ENCODE measurements around the gene BCAT1.
"Not testable (repeated sequence)": the region's sequence is repeated elsewhere in the genome, so short reads cannot be mapped to it uniquely, and the experiment has no call there.

The BCAT1 gene

GRCh38 chr12:24853588-24853987, 95.3 kb downstream of the BCAT1 start:
- Mint-ChIP-seq H3K36me3 (ENCODE audit: low read depth) (peaks cover 45% of the 10 kb centered on the region), H3K27me3 (ENCODE audit: low read depth) (no peaks in the 10 kb centered on the region), H3K27ac (no peak overlapping the region), H3K4me1 (no peaks in the 10 kb centered on the region), H3K9me3 (peaks cover 11% of the 10 kb centered on the region), H3K4me3 (no peak overlapping the region)
- no peak for TF ChIP-seq CTCF (IDR thresholded peaks at IDR 0.05; ENCODE audit: unreplicated experiment in 3 of 3)

GRCh38 chr12:24853094-24853493, 95.8 kb downstream of the BCAT1 start:
- H3K36me3 Mint-ChIP-seq (ENCODE audit: low read depth), result peaks cover 40% of the 10 kb centered on the region
- H3K27me3 Mint-ChIP-seq (ENCODE audit: low read depth), result no peaks in the 10 kb centered on the region
- no peak overlapping the region for H3K4me3 Mint-ChIP-seq
- H3K9me3 Mint-ChIP-seq, result peaks cover 9% of the 10 kb centered on the region
- no peaks in the 10 kb centered on the region for H3K4me1 Mint-ChIP-seq
- no peak overlapping the region for H3K27ac Mint-ChIP-seq
- no peak for TF ChIP-seq CTCF (IDR thresholded peaks at IDR 0.05; ENCODE audit: unreplicated experiment in 3 of 3)

GRCh38 chr12:24852420-24852819, 96.5 kb downstream of the BCAT1 start:
- Mint-ChIP-seq H3K9me3 (peaks cover 4% of the 10 kb centered on the region), H3K4me3 (no peak overlapping the region), H3K27ac (no peak overlapping the region), H3K36me3 (ENCODE audit: low read depth) (peaks cover 35% of the 10 kb centered on the region), H3K4me1 (no peaks in the 10 kb centered on the region), H3K27me3 (ENCODE audit: low read depth) (no peaks in the 10 kb centered on the region)
- TF ChIP-seq CTCF (IDR thresholded peaks at IDR 0.05; ENCODE audit: unreplicated experiment in 3 of 3), result peak; percentile 30 to 58 (median 48)

GRCh38 chr12:24851883-24852282, 97.0 kb downstream of the BCAT1 start:
- H3K4me3 Mint-ChIP-seq, result not testable (repeated sequence)

DNA sequence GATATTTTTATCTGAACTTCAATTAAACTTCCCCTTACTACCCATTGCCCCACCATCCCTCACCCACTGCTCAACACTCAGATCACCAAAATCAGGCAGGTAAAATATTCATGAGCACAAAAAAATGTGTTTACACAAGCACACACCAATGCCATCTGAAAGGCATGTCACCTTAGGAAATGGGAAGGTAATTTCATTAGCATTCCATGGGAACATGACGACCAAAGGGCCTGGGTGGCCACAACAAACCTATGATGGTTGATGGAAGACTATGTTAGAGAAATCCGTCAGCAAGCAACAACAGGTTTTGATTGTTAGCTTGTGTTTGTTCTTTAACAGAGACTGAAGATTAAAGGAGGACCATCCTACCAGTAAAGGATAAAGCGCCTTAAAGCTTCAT, 97.6 kb downstream of the BCAT1 start:
- Mint-ChIP-seq H3K4me1 (no peaks in the 10 kb centered on the region), H3K9me3 (no peaks in the 10 kb centered on the region), H3K27ac (no peak overlapping the region), H3K36me3 (ENCODE audit: low read depth) (peaks cover 30% of the 10 kb centered on the region), H3K27me3 (ENCODE audit: low read depth) (no peaks in the 10 kb centered on the region), H3K4me3 (no peak overlapping the region)
- no peak for TF ChIP-seq CTCF (IDR thresholded peaks at IDR 0.05; ENCODE audit: unreplicated experiment in 3 of 3)

More at GRCh38 chr12:24851883-24852282, 97.0 kb downstream of the BCAT1 start:
- peaks cover 33% of the 10 kb centered on the region for H3K36me3 Mint-ChIP-seq (ENCODE audit: low read depth)
- not testable (repeated sequence) for H3K27me3 Mint-ChIP-seq (ENCODE audit: low read depth); H3K4me1 Mint-ChIP-seq; H3K9me3 Mint-ChIP-seq; H3K27ac Mint-ChIP-seq

- Mint-ChIP-seq H3K36me3 (ENCODE audit: low read depth) (peaks cover 24% of the 10 kb centered on the region), H3K27ac (no peak overlapping the region), H3K4me3 (no peak overlapping the region), H3K9me3 (no peaks in the 10 kb centered on the region), H3K27me3 (ENCODE audit: low read depth) (no peaks in the 10 kb centered on the region), H3K4me1 (no peaks in the 10 kb centered on the region)
- no peak for TF ChIP-seq CTCF (IDR thresholded peaks at IDR 0.05; ENCODE audit: unreplicated experiment in 3 of 3)
Observed at GRCh38 chr12:24850496-24850895, 98.4 kb downstream of the BCAT1 start.
